Measurements from ENCODE around the gene UBA3.

DNA sequence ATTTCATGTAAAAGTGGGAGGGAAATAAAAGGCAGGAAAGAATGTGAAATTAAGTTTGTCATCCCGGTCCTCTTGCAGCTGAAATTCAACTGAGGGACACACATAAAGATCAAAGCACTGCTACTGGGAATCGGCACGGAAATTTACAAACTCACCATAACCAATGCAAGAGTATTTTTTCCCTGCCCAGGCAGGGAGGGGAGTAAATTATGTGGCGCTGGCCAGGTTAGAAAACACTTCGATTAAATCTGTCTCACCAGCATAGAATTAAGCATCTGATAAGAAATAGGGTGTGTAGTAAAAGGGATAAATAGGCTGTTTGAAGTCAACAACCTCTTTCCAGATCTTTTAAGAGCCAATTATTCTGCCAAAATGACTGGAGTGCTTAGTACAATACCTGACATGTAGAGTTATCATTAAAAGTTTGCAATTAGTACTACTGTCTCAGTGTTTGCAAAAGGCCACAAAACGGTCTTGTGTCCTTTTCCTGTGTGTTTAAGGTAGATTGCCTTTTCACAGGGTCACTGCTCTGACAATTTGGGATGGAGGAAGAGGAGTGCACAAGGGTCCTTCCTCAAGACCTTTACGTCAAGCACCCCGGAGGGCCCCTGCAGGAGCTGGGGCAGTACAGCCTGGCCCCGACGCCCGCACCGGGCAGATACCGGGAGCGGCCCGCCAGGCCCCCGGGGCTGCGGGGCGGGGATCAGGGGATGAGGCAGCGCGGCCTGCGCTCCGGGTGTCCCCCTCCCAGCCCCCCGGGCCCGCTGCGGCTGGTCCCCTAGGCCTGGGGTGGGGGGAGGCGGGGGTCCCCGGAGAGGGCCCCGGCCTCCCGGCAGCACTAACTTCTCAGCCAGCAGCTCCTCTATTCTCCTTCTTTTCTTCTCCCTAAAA lies 651 bp downstream of the UBA3 start:
- TF ChIP-seq, protein P1, sequence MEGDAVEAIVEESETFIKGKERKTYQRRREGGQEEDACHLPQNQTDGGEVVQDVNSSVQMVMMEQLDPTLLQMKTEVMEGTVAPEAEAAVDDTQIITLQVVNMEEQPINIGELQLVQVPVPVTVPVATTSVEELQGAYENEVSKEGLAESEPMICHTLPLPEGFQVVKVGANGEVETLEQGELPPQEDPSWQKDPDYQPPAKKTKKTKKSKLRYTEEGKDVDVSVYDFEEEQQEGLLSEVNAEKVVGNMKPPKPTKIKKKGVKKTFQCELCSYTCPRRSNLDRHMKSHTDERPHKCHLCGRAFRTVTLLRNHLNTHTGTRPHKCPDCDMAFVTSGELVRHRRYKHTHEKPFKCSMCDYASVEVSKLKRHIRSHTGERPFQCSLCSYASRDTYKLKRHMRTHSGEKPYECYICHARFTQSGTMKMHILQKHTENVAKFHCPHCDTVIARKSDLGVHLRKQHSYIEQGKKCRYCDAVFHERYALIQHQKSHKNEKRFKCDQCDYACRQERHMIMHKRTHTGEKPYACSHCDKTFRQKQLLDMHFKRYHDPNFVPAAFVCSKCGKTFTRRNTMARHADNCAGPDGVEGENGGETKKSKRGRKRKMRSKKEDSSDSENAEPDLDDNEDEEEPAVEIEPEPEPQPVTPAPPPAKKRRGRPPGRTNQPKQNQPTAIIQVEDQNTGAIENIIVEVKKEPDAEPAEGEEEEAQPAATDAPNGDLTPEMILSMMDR (IDR thresholded peaks at IDR 0.05 in 2 of 3, conservative IDR thresholded peaks at IDR 0.05 in 1 of 3; ENCODE audit: borderline replicate concordance in 1 of 3, insufficient read depth in 1 of 3, low read depth in 2 of 3, low read length in 2 of 3), result no peak
- TF ChIP-seq EZH2phosphoT487 (IDR thresholded peaks at IDR 0.05; ENCODE audit: borderline replicate concordance) (no peak), ZNF274 (IDR thresholded peaks at IDR 0.05; ENCODE audit: low read depth, low read length) (no peak), POLR2A (IDR thresholded peaks at IDR 0.05; ENCODE audit: borderline replicate concordance, extremely low read depth, insufficient read depth, insufficient read length) (no peak), TCF7L2 (IDR thresholded peaks at IDR 0.05; ENCODE audit: borderline replicate concordance, extremely low read depth, insufficient read depth, insufficient read length) (peak; percentile 42), POLR2AphosphoS5 (IDR thresholded peaks at IDR 0.05; ENCODE audit: low read depth, low read length) (no peak), SP1 (IDR thresholded peaks at IDR 0.05; ENCODE audit: low read depth) (no peak), EGR1 (IDR thresholded peaks at IDR 0.05; ENCODE audit: low read depth) (no peak), JUND (IDR thresholded peaks at IDR 0.05) (no peak), ATF3 (IDR thresholded peaks at IDR 0.05) (no peak), REST (IDR thresholded peaks at IDR 0.05; ENCODE audit: low read depth) (no peak), CBX3 (IDR thresholded peaks at IDR 0.05; ENCODE audit: low read depth) (no peak), EZH2 (IDR thresholded peaks at IDR 0.05) (no peak)
- TF ChIP-seq, protein P2, sequence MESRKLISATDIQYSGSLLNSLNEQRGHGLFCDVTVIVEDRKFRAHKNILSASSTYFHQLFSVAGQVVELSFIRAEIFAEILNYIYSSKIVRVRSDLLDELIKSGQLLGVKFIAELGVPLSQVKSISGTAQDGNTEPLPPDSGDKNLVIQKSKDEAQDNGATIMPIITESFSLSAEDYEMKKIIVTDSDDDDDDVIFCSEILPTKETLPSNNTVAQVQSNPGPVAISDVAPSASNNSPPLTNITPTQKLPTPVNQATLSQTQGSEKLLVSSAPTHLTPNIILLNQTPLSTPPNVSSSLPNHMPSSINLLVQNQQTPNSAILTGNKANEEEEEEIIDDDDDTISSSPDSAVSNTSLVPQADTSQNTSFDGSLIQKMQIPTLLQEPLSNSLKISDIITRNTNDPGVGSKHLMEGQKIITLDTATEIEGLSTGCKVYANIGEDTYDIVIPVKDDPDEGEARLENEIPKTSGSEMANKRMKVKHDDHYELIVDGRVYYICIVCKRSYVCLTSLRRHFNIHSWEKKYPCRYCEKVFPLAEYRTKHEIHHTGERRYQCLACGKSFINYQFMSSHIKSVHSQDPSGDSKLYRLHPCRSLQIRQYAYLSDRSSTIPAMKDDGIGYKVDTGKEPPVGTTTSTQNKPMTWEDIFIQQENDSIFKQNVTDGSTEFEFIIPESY (IDR thresholded peaks at IDR 0.05; ENCODE audit: extremely low read depth, insufficient replicate concordance, low read length), result no peak

Measured in HCT116 (cell line).